GM19395 (cell line): ENCODE data around the gene FBXW12.

Experiments used
- ATAC-seq: cut with Tn5 transposase; IDR thresholded peaks from one replicate; pipeline ENCODE4 v1.9.1; 2021; ENCODE audit warnings: mild to moderate bottlenecking, moderate library complexity; ENCODE audit not compliant: unreplicated experiment

The FBXW12 gene

DNA sequence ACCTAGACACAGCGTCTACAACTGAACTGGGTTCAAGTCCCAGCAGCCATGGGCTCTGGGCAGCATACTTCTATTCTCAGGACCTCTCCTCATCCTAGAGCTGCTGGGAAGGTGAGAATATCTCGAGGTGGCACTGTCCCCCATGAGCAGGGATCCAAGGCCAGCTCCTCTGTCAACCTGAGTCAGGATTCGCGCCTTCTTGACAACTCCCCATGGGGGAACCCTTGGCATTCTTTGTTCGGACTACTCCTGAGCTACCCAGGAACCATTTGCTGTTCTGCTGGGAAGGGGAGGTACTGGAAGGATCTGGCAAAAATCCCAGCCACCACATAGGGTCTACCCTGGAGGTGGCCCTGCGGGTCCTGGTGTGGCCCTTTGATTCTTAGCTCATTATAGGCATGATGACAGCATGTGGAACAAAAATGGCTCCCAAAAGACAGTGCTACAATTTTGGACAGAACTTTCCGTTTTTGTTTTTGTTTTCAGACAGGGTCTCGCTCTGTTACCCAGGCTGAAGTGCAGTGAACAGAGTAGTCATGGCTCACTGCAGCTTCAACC lies 35.6 kb downstream of the FBXW12 start:
- no peak for ATAC-seq

DNA sequence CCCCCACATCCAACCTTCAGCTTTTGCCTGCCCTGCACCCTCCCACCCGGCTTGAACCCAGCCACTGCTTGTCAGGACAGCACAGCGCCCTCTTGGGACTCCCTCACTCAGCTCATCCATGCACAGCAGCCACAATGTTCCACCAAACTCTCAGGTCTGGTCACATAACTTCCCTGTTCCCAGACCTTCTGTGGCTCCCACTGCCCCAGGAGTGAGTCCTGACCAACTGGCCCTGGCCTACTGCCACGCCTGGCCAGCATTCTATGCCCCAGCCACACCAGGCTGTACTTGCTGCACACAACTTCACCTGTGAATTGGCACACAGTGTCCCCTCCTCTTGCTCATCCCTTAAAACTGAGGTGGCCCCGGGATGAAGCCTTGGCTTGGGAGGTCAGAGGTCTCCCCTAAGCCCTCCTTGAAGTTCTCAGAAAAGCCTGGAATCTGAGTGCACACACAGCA lies 36.8 kb downstream of the FBXW12 start:
- ATAC-seq, result no peak

DNA sequence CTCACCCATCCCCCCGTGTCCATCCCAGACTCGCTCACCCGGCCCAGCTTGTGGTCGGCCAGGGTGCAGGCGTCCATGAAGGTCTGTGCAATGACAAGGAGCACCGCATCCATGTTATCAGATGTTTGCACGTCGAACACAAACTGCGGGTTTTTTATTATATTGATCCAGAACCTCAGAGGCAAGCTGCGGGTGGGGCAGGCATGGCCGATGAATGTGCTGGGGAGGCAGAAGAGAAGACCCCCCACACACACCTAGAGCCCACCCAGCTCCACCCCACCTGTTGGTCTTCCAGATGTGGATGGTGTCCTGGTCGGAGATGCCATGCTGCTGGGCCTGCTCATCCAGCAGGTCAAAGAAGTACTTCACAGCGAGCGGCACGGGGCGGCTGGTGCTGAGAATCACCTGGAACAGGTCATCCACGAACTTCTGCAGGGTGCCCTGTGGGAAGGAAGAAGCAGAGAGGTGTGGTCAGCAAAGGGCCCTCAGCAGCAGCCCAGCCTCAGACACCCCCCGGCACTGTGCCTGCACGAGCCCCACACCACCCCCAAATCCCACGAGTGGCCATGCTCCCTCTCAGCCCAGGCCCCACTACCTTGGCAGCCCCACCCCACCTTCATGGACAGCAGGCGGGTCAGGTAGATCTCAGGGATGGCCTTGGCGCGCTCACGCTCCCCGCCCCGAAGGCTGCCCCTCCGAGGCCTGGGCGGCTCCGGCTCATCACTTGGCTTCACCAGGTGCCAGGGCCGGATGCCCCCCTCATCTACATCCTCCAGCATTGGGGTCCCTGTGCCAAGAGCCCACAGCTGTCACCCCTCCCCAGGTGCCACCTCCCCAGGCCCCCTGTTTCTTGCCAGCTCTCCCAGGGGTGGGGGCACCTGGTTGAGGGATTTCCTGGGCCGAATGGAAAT lies 37.5 kb downstream of the FBXW12 start:
- ATAC-seq, result no peak

DNA sequence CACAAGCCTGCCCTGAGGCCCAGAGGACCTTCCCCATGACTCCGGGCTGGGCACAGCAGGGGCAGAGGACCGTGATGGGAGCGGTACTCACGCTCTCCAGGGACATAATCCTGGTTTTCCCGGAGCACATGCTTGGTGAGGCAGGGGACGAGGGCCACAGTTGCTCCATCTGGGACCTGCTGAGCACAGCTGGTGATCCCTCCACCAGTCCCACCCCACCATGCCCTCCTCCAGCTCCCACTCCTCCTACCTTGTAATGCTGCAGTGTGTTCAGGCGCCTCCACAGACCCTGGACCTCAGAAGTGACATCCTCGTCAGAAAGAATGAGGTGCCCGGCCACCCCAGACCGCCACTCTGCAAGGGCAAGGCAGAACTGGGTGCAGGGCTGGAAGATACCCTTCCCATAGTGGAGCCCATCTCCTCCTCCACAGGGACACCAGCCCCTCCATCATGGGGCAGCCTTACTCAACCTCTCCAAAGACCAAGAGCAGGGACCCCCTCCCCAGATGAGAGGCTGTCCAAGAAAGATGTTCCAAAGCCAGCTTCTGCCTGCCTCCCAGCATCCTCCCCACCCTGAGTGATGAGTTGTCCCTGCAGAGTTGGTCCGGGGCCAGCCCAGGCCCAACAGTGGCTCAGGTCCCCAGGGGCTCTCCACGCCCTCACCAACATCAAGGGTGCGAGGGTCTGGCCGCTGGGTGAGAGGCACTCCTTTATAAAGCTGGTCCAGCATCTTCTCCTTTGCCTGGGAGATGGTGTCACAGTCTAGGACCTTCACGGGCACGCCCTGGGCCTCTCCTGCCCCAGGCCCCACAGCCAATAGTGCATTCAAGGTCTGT lies 38.4 kb downstream of the FBXW12 start:
- ATAC-seq, result no peak

DNA sequence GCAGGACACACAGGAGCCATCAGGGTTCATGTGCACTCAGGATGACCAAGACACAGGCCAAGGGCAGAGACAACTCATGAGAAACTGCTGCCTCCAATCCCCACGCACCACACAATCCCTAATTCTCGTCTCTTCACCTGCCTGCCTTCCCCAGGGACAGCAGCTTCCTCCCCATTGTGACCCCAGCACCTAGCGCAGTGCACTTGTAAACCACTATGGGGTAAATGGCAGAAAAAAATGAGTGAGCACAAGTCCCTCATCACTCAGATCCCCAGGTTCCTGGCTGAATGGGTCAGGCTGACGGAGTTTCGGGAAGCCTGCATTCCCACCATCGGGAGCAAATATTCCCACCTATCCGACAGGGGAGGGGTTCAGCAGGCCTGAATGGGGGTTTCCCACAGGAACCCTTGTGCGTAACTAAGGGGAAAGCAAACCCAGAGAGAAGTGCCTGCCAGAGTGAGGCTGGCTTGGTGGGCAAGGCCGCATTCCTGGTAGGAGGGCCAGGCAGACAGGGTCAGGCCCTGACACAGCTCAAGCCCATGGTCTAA lies 39.1 kb downstream of the FBXW12 start:
- no peak for ATAC-seq

DNA sequence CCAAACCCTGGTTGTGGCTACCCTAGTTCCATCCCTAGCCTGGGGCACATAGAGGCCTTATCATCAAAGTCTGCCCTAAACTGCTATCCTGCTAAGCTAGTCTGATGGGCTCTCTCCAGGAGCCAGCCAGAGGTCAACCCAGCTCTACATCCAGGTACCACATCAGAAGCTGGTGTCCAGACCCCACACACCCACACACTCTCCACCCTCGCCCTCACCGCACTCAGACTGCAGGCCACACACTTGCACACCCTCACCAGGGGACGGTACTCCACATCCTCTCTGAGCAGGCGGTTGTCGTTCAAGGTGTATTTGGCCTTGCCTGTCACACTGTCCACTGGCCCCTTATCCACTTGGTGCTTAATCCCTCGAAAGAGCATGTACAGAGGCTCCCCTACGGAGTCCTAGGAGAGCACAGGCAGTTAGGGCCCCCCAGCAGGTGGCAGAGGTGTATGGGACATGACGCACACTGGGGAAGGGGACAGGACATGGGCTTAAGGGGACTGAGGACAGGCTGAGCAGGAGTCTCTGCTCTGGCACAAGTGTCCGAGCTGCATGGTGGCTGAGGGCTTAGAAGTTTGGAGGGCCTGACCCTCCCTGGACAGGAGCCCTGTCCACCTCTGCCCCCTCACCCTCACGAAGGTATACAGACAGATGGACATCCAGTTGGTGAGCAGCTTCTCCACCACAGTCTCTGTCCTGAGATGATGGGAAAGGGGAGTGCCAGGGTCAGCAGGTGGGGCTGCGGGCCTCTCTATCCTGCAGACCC lies 39.8 kb downstream of the FBXW12 start:
- ATAC-seq, result no peak

DNA sequence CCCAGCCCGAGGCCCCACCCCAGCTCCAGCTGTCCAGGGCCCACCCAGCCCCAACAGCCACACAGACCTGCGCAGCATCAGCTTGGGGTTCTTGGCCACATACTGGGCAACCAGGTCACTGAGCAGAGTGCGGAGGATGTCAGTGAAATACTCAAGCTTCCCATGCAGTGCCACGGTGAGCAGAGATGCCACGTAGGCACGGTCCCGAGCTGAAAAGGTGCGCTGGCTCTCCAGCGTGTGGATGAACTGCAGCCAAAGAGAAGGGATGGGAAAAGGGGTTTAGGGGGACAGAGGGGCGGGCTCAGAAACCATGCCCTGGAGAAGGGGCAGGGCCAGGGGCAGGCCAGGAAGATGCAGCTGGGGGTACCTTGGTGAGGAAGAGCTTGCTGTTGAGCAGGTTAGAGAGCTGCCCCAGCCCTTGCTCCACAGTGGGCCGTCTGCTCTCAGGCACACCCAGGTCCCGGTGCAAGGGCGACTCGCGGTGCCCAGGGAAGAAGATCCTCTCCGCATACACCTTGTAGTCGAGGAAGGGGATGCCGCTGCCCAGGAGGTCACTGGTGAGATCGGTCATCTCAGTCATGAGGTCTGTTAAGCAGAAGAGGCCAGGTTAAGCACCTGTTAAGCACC lies 40.5 kb downstream of the FBXW12 start:
- ATAC-seq, result no peak

DNA sequence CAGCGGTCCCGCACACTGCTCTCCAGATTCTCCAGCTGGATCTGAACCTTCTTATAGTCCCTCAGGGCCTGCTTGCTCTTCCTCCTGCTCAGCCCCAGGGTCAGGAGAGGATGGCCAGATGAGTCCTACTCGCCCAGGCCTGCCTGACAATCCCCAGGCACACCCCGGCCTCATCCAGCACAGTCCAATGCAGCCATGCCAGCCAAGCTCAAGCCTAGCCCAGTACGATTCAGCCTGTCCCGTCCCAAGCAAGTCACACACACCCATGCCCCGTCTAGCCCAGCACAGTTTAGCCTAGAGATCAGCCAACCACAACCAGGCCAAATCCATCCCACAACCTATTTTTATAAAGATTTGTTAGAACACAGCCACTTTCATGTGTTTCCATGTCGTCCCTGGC lies 41.1 kb downstream of the FBXW12 start:
- ATAC-seq, result no peak

DNA sequence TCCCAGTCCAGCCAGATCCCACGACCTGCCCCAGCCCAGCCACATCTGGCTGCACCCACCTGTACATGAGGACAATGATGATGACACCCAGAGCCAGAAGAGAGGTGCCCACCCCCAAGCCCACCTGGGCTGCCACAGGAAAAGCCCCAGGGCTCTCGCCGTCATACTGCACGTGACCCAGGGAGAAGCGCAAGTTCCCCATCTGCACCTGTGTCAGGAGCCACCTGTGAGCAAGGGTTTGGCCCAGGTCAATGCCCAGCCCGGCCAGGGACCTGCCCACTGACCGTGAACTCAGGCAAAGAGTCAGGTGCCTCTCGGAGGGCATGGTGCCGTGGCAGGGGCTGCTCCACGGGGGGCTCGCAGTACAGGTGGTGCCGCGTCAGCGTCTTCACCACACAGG lies 41.6 kb downstream of the FBXW12 start:
- ATAC-seq, result no peak

DNA sequence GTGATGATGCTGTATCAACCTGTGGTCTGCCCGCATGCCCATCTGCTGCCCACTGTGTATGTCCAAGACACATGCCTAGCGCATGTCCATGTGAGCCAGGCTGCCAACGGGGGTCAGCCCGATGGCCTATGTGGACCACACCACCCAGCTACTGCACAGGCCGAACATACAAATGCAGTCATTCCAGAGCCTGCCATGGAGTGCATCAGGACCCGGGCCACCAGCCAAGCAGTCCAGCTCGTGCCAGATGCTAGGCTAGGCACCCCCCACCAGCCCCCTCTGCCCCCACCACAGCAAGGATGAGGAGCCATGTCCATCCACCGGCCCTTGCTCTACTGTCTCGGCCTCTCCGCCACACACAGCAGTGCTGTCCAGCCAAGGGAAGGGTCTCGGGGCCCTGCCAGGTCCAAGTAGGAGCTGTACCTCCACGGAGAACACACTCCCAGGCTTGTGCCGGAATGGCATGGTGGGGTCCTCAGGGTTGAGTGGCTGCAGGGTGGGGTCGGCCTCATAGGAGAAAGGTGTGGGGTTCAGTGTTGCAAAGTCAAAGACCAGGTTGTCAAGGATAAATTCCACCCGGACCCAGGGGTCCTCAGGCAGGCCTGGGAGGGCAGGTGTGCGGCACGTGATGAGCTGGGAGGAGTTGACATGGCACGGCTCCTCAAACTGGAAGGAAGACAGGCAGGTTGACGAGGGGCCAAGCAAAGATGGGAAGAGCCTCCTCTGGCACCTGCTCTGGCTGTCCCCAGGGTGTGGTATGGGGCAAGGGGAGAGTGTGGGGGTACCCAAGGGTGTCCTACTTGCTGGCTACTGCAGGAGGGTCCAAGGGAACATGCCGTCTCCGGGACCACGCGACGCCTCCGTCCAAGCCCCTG lies 42.6 kb downstream of the FBXW12 start:
- ATAC-seq, result no peak

DNA sequence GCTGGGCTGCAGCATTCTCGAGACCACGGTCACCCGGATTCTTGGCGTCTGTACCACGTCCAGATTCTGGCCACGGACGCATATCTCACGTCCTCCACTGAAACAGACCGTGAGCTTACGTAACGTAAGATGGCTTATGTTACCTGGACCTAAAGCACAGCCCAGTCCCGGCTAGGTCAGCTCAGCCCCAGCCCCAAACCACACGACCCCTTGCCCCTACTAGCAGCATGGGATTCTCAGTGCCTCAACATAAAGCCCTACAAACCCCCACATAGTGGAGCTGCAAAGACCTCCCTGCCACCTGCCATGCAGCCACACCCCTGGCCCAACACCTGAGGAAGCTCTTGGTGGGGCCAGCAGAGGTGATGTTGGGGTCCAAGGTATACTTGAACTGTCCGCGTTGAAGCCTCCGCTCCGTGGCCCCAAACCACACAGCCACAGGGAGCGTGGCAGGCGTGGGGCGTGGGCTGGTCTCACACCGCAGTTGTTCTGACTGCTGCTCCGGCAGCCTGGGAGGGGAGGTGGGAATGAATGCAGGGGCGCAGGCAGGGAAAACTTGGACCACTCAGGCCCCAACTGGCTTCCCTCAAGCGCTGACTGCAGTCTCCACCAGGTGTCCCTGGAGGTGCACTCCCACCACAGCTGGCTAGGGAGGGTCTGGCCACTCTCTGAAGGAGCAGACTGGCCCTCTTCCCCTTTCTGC lies 43.4 kb downstream of the FBXW12 start:
- ATAC-seq, result no peak

DNA sequence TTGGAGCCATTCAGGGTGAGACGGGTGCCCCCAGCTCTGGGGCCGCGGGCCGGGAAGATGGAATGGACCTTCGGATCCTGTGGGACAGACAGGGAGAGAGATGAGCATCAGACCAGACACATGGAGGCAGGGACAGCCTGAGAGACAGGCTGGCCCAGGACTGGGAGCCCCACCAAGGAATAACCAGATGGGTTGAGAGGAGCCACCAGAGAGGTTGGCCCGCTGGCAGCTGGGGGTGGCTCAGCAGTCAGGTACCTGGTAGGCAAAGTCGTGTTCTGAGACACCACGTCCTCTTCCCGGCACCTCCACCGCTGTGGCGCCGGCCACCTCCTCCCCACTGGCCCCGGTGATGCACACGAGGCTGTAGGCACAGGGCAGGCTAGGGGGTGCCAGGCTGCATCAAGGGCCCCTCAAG lies 44.1 kb downstream of the FBXW12 start:
- no peak for ATAC-seq

DNA sequence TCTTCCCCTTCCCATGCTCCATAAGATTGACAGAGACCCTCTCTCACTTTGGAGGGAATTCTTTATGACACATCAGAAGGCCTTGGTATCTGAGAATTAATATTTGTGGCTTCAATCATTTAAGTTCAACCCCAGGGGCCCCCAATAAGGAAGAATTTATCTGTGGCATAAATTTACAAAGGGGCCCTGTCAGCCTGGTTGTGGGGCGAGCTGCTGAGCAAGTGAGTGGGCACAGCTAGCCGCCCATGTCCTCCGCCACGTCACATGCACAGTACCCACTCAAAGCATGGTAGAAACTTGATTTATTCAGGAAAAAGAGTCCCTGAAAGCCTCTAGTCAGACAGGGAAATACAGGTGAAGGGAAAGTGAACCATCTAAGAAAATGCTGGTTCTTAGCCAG lies 44.5 kb downstream of the FBXW12 start:
- no peak for ATAC-seq

DNA sequence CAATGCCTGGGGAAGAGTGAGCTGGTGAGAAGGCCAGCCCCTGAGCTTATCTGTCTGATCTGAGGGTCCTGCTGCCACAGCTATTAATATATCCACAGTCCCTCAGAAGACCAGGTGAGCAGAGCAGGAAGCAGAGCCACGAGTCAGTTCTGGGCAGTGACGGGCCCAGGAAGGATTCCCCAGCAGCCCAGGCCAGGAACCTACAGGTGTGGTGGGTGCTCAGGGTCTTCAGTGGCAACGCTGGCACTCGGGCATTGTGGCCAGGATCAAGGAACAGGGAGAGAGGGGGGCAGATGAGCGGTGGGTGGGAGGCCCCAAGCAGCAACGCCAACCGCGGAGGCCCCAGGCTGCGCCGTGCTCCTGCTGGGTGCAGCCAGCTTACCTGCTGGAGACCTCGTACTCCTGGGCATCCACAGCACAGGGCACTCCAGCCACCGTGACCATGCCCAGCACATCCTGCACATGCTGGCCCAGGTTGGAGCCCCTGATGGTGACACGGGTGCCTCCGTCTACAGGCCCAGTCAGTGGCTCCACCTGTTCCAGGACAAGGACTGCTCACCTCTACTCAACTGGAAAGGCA lies 45.6 kb downstream of the FBXW12 start:
- ATAC-seq, result no peak

DNA sequence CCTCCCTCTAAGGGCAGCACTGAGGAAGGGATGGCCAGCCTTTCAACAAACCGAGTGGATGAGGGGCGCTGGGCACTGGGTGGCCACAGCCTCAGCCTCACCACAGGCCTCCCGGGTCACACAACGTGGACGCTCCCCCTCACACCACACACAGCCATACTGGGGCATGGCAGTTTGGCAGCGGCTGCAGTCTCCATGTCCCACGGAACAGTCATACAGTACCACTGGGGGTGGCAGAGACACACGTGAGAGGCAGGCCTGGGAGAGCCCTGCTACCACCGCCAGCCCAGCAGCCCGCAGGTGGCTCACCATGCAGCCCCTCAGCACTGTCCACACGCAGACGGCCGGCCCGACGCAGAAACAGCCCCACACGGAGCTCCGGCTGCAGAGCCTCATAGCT lies 46.1 kb downstream of the FBXW12 start:
- no peak for ATAC-seq

DNA sequence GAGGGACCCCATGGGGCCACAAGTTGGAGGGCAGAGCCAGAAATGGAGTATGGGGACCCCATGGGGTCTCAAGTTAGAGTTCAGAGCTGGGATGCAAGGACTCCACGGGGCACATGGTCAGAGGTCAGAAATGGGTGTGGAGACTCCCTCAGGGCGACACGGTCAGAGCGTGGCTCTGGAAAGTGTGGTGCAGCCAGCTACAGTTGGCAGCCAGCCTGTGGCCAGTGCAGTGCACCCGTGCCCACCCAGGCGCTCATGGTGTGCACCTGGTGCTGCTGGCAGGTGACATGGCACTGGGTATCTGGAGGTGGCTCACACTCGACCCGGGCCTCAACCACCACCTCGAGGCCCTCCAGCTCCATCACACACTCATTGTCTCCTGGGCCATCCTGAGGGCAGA lies 46.6 kb downstream of the FBXW12 start:
- no peak for ATAC-seq

DNA sequence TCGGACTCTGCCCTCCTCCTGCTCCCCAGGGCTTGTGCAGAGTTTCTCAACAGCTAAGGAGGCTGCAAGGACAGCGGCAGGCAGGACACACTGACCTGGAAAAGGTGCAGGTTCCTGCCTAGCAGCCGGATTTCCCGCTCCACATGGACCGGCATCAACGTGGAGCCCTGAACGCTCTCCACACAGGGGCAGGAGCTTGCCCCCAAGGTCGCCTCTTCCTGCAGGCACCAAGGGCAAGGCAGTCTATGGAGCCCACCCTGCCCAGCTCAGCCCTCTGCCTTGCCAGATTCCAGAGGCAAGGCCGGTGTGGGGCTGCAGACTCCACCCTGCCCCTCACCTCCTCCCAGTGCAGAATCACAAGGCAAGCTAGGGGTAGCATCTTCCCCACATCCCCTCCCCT lies 47.1 kb downstream of the FBXW12 start:
- no peak for ATAC-seq

DNA sequence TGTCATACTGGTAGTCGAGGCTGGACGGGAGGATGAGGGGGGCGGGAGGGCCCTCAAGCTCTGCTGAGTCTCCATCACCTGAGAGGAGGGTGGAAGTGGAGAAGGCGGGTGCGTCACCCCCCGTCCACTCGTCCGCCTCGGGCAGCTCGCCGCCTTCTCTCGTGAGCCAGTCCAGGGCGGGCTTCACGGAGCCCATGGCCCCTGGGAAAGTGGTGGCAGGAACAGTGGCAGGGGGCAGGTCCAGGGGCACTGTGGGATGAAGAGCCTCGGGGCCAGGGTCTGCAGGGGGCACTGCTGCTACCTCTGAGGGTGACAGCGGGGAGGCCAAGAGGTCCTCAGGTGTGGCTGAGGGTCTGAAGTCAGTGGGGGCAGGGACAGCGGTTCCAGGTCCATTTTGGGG lies 47.6 kb downstream of the FBXW12 start:
- no peak for ATAC-seq
